Fibroblast of the conjunctiva (primary cell): ENCODE data around the gene IDS.
"Not testable (repeated sequence)": the region's sequence is repeated elsewhere in the genome, so short reads cannot be mapped to it uniquely, and the experiment has no call there.

ENCODE experiments used
- DNase-seq: peaks from one replicate; pipeline ENCODE4 v3.0.0-alpha.2; 2010; ENCODE audit warnings: low read depth

Gene IDS

DNA sequence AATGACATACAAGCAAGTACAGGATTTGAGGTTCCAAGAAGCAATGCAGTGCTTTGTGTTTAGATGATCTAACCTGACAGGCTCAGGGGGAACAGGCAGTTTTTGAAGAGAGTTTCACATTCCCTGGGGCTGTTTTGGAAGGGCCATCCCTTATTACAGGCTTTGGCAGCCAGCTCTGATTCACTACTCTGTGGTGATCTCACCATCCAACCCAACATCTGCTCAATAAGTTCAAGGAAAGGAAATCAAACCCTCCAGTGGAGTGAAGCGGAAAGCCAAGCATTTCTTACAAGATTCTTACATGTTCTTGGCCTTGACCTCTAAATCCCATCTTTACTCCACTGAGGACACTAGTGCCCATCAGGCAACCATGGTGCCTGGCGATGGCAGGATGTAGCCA is 7.5 kb downstream of the IDS start:
- DNase-seq = peak; percentile 37

DNA sequence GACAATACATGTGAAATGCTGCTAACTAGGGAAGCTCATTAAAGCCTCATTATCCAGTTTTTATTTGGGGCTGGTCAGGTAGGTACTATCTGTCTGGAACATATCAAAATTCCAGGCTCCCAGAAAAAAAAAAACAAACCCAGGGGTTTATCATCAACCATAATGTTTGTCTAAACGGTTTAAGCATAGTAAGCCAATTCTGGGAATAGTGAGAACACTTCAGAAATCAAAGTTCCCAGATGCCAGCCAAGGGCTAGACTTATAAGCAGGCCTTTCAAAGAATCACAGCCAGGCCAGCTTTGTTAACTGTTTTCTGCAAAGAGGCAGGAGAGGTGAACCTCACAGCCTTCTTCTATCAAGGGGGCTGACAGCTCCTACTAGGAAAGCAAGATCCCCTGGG is 8.1 kb downstream of the IDS start:
- no peak for DNase-seq

DNA sequence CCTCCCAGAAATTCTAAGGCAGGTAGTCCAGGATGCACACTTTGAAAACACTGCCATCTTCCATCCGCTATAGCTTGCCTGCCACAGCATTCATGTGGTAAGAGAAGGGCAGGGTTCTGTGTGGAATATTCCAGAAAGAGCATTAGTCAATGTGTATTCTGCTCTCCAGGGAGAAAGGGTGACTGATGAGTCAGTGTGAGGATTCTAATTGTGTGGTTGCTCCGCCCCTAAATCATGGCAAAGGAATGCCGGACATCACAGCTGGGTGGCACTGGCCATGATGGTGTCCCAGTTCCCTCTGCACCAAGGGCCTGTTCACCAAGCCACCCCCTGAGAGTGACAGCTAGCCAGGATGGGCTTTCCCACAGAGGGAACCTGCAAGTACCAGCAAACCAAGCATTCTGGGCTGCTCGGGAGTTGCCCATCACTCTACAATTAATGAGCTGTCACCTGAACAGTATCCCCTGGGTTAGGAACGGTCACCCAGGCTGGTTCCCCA is 9.5 kb downstream of the IDS start:
- no peak for DNase-seq

GRCh38 chrX:149494844-149495565 is 10.1 kb downstream of the IDS start:
- DNase-seq = no peak

GRCh38 chrX:149493567-149494562 is 11.2 kb downstream of the IDS start:
- DNase-seq = no peak

GRCh38 chrX:149491812-149492211 is 13.3 kb downstream of the IDS start:
- no peak for DNase-seq

DNA sequence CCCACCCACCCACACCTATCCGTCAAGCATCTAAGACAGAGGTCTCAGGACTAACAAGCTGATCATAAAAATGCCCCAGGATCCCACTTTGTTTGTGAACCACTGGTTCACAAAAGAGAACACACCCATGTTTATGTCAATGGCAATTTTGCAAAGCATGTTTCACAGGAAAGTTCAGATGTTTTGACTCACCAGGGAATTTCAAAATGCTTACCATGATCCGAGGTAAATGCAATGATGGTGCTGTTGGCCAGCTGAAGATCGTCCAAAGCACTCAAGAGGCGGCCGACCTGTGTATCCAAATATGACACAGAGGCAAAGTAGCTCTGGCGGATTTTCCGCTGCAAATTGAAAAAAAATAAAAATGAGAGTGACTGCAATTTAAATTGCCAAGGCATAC is 15.0 kb downstream of the IDS start:
- DNase-seq = no peak

DNA sequence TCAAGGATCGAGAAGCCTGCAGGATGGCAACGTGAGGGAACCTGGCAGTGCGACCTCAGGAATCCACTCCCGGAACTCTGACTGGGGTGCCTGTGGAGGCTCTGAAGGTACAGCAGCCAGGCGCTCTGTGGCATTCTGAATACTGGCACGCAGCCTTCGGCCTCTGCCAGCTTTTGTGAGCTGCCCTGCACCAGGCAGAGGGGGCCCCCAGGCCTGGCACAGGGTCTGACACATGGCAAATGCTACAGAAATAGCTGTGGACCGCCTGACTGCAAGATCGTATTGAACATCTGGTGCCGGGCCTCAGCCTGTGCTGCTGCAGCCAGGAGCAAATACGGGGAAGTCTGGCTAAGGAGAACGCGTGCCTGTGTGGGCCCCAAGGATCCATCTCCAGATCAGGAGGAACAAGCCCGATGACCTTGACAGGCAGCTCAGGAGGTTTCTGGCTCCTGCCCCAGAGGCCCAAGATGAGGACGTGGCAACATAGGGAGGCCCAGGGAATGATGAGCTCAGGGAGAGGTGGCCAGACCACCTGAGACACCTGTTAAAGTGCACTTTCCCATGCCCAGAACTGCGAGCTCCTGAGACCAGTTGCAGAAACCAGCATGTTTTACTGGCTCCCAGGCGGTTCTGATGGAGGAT is 16.6 kb downstream of the IDS start:
- not testable (repeated sequence) for DNase-seq

GRCh38 chrX:149488008-149488407 is 17.1 kb downstream of the IDS start:
- DNase-seq = not testable (repeated sequence)

GRCh38 chrX:149487292-149487691 is 17.8 kb downstream of the IDS start:
- no peak for DNase-seq

- no peak for DNase-seq
These were observed 28.6 kb downstream of the IDS start for GRCh38 chrX:149476513-149476912.

DNA sequence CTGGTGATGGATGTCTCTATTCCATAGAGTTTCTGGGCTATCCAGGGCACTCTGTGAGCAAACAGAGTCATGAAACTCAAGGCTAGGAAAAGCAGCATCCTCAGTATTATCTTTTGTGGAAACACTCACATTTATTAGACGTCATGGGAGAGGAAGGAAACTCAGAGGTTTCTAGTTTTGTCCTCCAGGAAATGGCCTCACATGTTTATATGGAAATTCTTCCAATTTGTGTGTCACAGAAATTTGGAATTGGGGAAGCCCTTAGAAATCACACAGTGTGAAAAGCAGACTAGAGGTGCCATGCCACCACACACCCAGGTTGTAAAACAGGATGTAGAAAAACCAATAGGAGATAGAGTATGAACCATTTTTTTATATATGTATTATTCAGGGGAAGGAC is 31.1 kb downstream of the IDS start:
- DNase-seq = no peak

GRCh38 chrX:149473092-149473491 is 32.0 kb downstream of the IDS start:
- no peak for DNase-seq

DNA sequence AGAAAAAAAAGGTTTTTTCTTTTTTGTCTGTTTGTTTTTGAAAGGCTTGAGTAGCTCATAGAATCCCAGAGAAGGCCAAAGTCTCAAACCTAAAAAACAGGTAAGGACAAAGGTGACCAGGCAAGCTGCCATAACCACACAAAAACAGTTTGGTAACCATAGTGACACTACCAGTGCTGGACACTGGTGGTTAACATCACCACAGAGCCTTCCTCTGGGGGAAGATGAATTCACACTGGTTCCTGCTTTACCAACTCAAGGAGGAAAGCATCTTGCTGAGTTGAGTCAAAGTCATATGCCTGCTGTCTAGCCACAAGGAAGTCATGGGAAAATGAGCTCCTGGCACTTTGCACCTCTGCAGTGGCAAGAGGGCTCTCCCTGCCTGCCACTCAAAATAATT is 32.5 kb downstream of the IDS start:
- no peak for DNase-seq

DNA sequence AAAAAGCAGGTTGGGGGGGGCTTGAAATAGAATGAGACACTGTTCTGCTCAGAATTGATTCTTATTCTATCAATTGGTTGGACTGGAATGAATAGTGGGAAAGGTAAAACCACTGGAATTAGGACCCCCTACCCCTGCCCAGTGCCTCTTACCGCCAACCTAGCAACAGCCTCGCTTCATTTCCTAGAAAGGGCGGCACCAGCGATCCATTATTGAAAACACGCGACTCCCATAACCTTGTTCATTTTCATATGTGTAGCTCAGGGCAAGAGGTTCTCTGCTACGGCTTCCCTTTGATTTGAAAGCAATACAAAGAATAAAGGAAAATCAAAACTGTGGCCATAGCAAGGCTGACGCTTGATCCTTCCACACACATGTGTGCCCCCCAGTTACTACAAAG is 33.7 kb downstream of the IDS start:
- no peak for DNase-seq

DNA sequence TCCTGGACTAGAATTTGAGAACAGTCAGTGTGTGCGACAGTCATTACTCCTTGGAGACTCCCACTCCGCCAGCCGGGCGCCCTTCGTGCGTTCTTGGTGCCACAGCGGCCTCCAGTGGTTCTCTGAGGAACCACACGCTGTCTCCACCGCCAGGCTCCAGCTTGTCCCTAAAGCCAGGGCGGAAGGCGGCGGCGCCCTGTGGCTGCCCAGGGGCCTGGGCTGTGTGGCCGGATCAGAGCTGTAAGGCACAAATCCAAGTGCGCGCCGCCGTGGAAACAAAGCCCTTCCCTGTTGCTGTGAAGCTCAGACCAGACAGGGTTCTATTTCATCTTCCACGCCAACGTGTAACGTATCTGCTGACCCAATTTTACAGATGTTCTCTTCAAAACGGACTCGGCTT is 34.2 kb downstream of the IDS start:
- DNase-seq = peak; percentile 24

GRCh38 chrX:149469406-149469805 is 35.7 kb downstream of the IDS start:
- DNase-seq = no peak

DNA sequence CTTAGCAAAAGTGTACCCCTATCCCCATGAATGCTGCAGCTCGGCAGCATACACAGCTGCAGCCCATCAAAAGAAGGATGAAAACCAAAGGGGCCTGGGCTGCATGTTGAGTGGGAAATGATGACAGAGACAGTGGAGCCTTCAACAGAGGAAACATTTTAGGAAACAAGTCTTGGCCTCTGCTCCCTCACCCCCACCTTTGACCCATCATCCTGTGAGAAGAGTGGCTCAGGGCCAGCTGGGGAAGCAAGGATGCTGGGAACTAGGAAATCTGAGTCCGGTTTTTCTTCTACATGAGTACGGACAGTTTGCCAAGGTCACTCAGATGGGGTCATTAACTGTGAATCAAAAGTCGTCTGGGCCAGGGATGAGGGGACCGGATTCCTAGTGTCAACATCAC is 37.2 kb downstream of the IDS start:
- DNase-seq = no peak

- DNase-seq = no peak
These were observed 37.6 kb downstream of the IDS start for GRCh38 chrX:149467461-149467860.

- peak; percentile 49 for DNase-seq
These were observed 42.3 kb downstream of the IDS start for GRCh38 chrX:149462849-149463248.

GRCh38 chrX:149461746-149462145 is 43.4 kb downstream of the IDS start:
- no peak for DNase-seq

DNA sequence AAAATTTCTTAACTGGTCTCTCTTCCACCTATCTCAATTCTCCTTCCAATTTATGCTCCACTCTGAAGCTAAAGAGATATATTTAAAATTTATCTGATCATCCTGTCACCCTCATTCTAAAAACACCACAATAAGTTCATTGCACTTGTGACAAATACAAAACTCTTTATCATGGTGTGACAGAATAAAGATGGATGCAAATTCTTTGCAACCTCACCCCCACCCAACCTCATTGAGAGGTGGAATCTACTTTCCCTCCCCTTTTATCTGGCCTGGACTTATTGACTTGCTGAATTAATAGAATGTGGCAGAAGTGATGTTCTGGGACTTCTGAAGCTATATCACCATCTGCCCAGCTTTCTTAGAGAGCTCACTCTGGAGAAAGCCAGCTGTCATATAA is 46.5 kb downstream of the IDS start:
- DNase-seq = no peak
